ENCODE data around the gene RASA3. TPM values are rescaled to one million over a fixed set of nuclear protein-coding genes. Genes with fewer than 3 reads are reported as not detected.
A peak's percentile ranks its signal among the peaks of the same experiment; 100 is the strongest.

RASA3 gene
- total and polyA plus RNA-seq, 9 of the 15 experiments (the other 6 are each of a cell fraction or from before 2014, with no cell fraction given), result 0.72 to 25.3 (median 14.4) TPM

- H3K4me1 ChIP-seq (replicated peaks in 1 of 2; ENCODE audit: control insufficient read depth in 2 of 2, insufficient read depth in 2 of 2, low read length in 2 of 2), result peaks cover 3 to 29% of the 10 kb centered on the region in 2 experiments; a peak in 3 of 5 replicates
- intact Hi-C loops (cut with micrococcal nuclease), result no loop called here
- BruUV-seq (replicated peaks), result no TSS peak
Measured at GRCh38 chr13:114048443-114048842, 84.0 kb downstream of the RASA3 start.

GRCh38 chr13:114047358-114047881 is 85.0 kb downstream of the RASA3 start:
- Histone ChIP-seq H3K36me3 (ENCODE audit: control insufficient read depth, insufficient read depth, low read length) (0 out of 3 replicates have a peak, but pooled peaks cover 2% of the 10 kb centered on the region), H3K4me3 (no peak overlapping the region), H3K9me3 (replicated peaks; ENCODE audit: control insufficient read depth, insufficient read depth, low read depth, low read length) (0 out of 2 replicates have a peak, but pooled peaks cover 1% of the 10 kb centered on the region), H3K9ac (ENCODE audit: insufficient read depth in 1 of 2, low read depth in 2 of 2, low read length in 2 of 2) (peak overlapping the region; percentile 46 to 87; a peak in 3 of 4 replicates), H3K27me3 (ENCODE audit: control insufficient read depth in 2 of 2, insufficient read depth in 2 of 2, low read length in 2 of 2) (no peaks in the 10 kb centered on the region), H3K4me2 (ENCODE audit: insufficient read depth, low read length) (peak overlapping the region; percentile 64), H3K4me1 (replicated peaks in 1 of 2; ENCODE audit: control insufficient read depth in 2 of 2, insufficient read depth in 2 of 2, low read length in 2 of 2) (peaks cover 3 to 23% of the 10 kb centered on the region in 2 experiments; a peak in 3 of 5 replicates), H3K9me1 (ENCODE audit: control insufficient read depth, insufficient read depth, low read length) (no peaks in the 10 kb centered on the region), H3K27ac (ENCODE audit: extremely low read depth, low read depth, low read length) (peak overlapping the region; percentile 27; the same call in 2 of the 3 replicates), H4K20me1 (replicated peaks; ENCODE audit: control insufficient read depth, insufficient read depth, low read length) (no peaks in the 10 kb centered on the region), H2AFZ (ENCODE audit: low read depth, low read length) (no peak overlapping the region), H3K79me2 (ENCODE audit: control insufficient read depth, insufficient read depth, low read length) (peaks cover 15% of the 10 kb centered on the region; the same call in 2 of the 3 replicates)
- in situ Hi-C loops (cut with MboI) (no loop called here), intact Hi-C loops (cut with micrococcal nuclease) (no loop called here)
- peak; percentile 19 to 45 (median 32) for DNase-seq (ENCODE audit: extremely low read depth in 1 of 4, low spot score in 3 of 4)
- CTCF ChIA-PET (ENCODE audit: low intra/inter-chr PET ratio), result no interaction called here
- POLR2A ChIA-PET, result no interaction called here
- peak; percentile 87 for FAIRE-seq
- no TSS peak for BruUV-seq (replicated peaks)
- 27% methylated on average over 16 of the region's 19 CpGs for WGBS (ENCODE audit: insufficient coverage, low coverage, missing lambda C conversion rate)
- ATAC-seq, result peak; percentile 86
- no peak for TF ChIP-seq PURB (CRISPR knock-in tag; IDR thresholded peaks at IDR 0.05; ENCODE audit: low read depth)
- no peak for TF ChIP-seq ZNF699 (CRISPR knock-in tag; IDR thresholded peaks at IDR 0.05; ENCODE audit: insufficient replicate concordance)
- no peak for TF ChIP-seq KLF1 (tag; IDR thresholded peaks at IDR 0.05)
- TF ChIP-seq PTBP1 (IDR thresholded peaks at IDR 0.05; ENCODE audit: low read depth, low read length), result no peak
- 0 out of 2 replicates have a peak, but pooled peaks have one; percentile 30 for TF ChIP-seq TFE3 (CRISPR knock-in tag; IDR thresholded peaks at IDR 0.05)
- TF ChIP-seq ARID1B (IDR thresholded peaks at IDR 0.05), result 0 out of 2 replicates have a peak, but pooled peaks have one; percentile 23
- no peak for TF ChIP-seq CBX5 (IDR thresholded peaks at IDR 0.05; ENCODE audit: borderline replicate concordance, low read depth)
- TF ChIP-seq HSF4 (CRISPR knock-in tag; IDR thresholded peaks at IDR 0.05; ENCODE audit: borderline replicate concordance), result no peak
- no peak for TF ChIP-seq ZNF274 (IDR thresholded peaks at IDR 0.05; ENCODE audit: borderline replicate concordance, low read depth, low read length)
- TF ChIP-seq FOXA3 (CRISPR knock-in tag; conservative IDR thresholded peaks at IDR 0.05 in 1 of 2, IDR thresholded peaks at IDR 0.05 in 1 of 2), result 0 out of 4 replicates have a peak, but pooled peaks of 1 of the 2 experiments have one; percentile 15
- TF ChIP-seq L3MBTL2 (IDR thresholded peaks at IDR 0.05), result peak; percentile 48; the same call in 1 of the 2 replicates
- peak; percentile 67 for TF ChIP-seq USF2 (CRISPR knock-in tag; IDR thresholded peaks at IDR 0.05)

More at GRCh38 chr13:114048443-114048842, 84.0 kb downstream of the RASA3 start:
- Histone ChIP-seq H3K27me3 (ENCODE audit: control insufficient read depth in 2 of 2, insufficient read depth in 2 of 2, low read length in 2 of 2) (no peaks in the 10 kb centered on the region), H3K9me3 (replicated peaks; ENCODE audit: control insufficient read depth, insufficient read depth, low read depth, low read length) (no peaks in the 10 kb centered on the region), H4K20me1 (replicated peaks; ENCODE audit: control insufficient read depth, insufficient read depth, low read length) (no peaks in the 10 kb centered on the region), H3K79me2 (ENCODE audit: control insufficient read depth, insufficient read depth, low read length) (peaks cover 15% of the 10 kb centered on the region; the same call in 2 of the 3 replicates), H3K9ac (ENCODE audit: insufficient read depth in 1 of 2, low read depth in 2 of 2, low read length in 2 of 2) (no peak overlapping the region), H3K27ac (ENCODE audit: extremely low read depth, low read depth, low read length) (no peak overlapping the region), H3K4me3 (no peak overlapping the region), H3K9me1 (ENCODE audit: control insufficient read depth, insufficient read depth, low read length) (no peaks in the 10 kb centered on the region), H3K36me3 (ENCODE audit: control insufficient read depth, insufficient read depth, low read length) (no peaks in the 10 kb centered on the region), H2AFZ (ENCODE audit: low read depth, low read length) (no peak overlapping the region), H3K4me2 (ENCODE audit: insufficient read depth, low read length) (no peak overlapping the region)
- no peak for DNase-seq (ENCODE audit: extremely low read depth in 1 of 4, low spot score in 3 of 4)
- CTCF ChIA-PET (ENCODE audit: low intra/inter-chr PET ratio), result no interaction called here
- WGBS (ENCODE audit: insufficient coverage, low coverage, missing lambda C conversion rate), result 80% methylated on average over 2 of the region's 33 CpGs
- in situ Hi-C loops (cut with MboI), result no loop called here
- no peak for FAIRE-seq
- no peak for ATAC-seq
- TF ChIP-seq CCAR2 (IDR thresholded peaks at IDR 0.05; ENCODE audit: low read depth, low read length) (no peak), HDAC3 (IDR thresholded peaks at IDR 0.05; ENCODE audit: borderline replicate concordance, partially characterized antibody) (no peak), ZNF507 (tag; conservative IDR thresholded peaks at IDR 0.05) (no peak)
- POLR2A ChIA-PET, result no interaction called here

Data from K562 (cell line).